GM18507 (cell line): ENCODE data around the gene ENPP1.
"Not testable (repeated sequence)": the region's sequence is repeated elsewhere in the genome, so short reads cannot be mapped to it uniquely, and the experiment has no call there.

ENCODE experiments used
- DNase-seq: peaks from one replicate; pipeline ENCODE4 v3.0.0; 2011; ENCODE audit warnings: low read depth; ENCODE audit not compliant: insufficient read length; ENCODE audit errors: extremely low spot score
- FAIRE-seq: peaks from 2 replicates; lab custom pipeline; 2011; peaks lifted over from hg19 to GRCh38; lab: Jason Lieb, UNC

Gene ENPP1

DNA sequence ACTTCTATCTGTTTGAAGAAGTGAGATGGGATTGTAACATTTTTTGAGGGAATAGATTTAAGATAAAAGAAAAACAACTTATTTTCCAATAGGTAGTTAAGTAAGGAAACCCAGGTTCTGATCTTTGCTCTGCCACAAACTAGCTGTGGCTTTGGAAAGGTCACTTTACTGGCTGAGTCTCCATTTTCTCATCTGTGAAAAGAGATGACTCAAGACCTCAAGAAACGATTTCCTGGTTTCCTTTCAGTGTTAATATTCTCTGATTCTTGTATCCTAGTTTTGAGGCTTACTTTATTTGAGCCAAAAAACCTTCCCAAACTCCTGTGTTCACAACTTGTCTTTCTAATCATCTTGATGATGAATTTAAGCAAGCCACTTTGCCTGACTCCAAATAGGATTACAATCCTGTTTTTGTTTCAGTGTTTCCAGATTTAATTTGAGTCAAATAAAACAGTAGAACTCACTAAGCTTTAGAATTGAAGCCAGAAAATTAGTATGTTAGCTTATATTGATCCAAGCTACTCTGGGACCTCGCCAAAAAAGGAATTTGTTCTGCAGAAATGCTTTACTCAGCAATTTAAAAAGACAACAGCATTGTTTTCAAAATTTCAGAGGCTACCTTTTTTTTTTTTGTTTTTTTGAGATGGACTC lies 51.1 kb downstream of the ENPP1 start:
- FAIRE-seq: no peak
- no peak for DNase-seq

DNA sequence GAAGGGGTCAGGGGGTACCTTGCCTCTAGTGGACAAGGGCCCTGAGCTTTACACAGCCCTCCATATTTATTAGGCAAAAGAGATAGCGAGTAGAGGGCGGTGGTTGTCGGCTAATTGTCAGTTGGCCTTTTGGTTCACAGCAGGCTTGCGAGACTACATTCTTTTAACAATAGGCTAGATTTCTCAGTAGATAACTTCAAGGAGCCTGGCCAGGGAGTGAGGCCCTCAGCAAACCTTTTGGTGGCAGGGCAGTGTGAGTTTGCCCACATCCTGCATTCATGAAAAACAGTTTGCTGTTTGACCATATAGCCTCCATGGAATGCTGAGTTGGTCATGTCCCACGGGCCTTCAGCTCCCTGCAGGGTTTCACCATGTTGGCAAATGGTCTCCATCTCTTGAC lies 51.8 kb downstream of the ENPP1 start:
- FAIRE-seq, DNase-seq: not testable (repeated sequence)

DNA sequence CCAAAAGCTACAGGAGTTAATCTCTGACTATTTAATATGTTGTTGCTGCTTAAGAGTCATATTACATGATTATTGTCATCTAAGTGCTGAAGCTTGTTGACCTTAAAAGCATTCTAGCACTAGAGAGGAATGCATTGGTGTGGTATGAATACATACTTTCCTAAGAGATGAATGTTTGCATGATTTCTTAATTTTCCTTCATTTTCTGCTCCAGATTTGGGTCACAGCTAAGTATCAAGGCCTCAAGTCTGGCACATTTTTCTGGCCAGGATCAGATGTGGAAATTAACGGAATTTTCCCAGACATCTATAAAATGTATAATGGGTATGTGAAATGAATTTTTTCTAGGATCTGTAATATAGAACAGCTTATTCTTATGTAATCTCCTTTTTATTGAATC lies 53.6 kb downstream of the ENPP1 start:
- FAIRE-seq: no peak
- no peak for DNase-seq

DNA sequence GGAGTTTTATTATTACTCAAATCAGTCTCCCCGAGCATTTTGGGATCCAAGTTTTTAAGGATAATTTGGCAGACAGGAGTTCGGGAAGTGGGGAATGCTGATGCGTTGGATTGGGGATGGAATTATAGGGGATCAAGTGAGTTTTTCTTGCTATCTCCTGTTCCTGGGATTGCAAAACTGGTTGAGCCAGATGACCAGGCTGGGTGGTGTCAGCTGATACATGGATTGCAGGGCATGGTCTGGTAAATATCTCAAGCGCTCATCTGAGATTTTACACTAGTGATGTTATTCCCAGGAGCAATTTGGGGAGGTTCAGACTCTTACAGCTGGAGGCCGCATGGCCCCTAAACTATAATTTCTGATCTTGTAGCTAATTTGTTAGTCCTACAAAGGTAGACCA lies 54.7 kb downstream of the ENPP1 start:
- DNase-seq: no peak
- no peak for FAIRE-seq

DNA sequence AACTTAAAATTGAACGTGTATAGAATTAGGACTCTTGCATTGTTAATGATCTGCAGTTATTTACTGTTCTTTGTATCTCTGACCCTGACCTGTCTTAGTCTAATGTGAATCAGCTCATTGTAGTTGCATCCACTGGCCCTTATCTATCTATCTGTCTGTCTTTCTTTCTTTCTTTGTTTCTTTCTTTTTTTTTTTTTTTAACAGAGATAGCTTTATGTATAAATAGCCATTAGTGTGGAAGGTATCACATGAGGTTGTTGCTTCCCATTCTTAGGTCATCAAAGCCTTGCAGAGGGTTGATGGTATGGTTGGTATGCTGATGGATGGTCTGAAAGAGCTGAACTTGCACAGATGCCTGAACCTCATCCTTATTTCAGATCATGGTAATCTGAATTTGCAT lies 59.9 kb downstream of the ENPP1 start:
- no peak for DNase-seq
- no peak for FAIRE-seq

DNA sequence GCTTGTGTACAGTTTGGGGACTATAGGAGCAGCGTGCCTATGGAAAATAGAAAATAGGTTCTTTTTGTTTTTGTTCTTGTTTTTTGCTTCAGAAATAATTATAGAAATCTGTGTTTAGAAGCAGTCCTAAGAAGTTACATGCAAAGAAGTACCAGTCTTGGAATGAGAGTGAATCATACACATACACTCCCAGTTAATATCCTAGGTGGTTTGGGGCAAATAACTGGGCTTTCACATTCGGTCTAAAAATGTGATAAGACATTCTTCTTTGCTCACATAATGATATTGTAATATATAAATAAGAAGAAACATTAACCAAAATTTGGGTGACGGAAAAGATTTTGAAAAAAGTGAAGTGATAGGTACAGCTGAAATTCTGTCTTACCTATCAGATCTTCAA lies 61.0 kb downstream of the ENPP1 start:
- no peak for FAIRE-seq

DNA sequence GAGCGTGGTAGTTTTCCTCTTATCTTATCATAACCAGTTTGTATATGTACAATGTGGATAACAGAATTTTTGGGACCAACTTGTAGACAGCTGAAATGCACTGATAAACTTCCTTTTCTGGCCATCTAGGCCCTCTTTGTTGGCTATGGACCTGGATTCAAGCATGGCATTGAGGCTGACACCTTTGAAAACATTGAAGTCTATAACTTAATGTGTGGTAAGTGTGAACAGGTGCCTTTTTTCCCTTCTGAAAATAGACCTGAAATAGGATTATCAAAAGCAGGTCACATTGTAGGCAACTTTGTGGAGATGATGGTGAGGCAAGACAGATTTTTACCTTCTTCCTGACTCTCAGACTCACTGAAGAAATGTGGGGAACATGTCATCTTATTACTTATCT lies 67.8 kb downstream of the ENPP1 start:
- FAIRE-seq (no peak), DNase-seq (no peak)

More for the DNA sequence above, 61.0 kb downstream of the ENPP1 start:
- no peak for DNase-seq

DNA sequence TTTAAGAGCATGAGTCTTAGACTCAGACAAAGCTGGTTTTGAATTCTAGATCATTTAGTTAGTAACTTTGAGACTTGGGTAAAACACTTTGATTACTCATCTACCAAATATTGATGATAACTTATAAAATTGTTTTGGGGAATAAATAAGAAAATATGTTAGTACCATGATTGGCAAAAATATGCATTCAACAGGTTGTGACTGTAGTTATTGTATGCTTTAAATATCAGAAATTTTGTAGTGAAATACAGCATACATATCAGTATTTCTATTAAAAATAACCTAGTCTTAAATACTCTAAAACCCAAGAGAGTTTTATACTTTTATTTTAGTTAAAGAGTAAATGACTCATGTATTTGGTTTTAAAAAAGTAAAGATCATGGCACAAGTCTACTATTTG lies 68.7 kb downstream of the ENPP1 start:
- no peak for FAIRE-seq
- DNase-seq: no peak

DNA sequence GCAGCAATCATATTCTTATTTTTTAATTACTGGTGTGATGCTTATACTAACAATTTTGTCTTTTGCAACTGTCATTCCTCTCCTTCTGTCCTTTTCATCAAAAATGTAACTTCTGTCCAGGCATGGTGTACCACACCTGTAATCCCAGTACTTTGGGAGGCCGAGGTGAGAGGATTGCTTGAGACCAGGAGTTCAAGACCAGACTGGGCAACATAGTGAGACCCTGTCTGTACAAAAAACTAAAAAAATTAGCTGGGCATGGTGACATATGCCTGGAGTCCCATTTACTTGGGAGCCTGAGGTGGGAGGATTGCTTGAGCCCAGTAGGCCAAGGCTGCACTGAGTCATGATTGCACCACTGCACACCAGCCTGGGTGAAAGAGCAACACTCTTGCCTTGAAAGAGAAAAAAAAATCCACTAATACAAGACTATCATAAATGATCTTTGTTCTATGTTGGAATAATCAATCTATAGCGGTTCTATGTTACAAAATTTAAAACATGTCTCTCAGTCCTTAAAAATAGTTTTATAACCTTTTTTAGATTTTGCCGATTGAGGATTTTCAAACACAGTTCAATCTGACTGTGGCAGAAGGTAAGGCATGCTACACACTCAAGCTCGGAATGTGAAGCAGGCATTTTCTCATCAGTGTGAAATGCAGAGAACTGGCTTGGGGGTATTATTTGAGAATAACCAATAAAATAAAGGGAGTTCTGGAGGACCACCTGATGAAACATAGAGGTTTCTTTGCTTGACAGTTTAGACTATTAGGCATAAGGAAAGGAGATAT lies 70.4 kb downstream of the ENPP1 start:
- FAIRE-seq (no peak), DNase-seq (no peak)

DNA sequence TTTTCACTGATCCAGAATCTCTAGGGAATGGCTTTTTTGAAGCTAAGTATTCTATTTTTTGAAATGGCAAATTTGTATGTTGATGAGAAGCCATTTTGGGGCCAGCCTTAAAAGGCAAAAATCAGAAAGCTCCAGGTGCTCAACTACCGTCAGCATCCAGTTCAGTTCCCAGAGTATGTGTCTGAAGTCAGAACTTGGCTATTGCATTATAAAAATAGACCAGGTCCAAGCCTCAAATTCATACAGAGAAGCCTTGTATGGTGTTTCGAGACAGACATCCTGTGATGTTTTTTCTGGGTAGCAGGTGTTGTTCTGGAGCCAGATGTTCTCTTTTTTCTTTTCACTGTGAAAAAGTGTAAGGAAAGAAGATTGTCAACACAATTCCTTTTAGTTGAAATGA lies 75.2 kb downstream of the ENPP1 start:
- DNase-seq (no peak), FAIRE-seq (no peak)

DNA sequence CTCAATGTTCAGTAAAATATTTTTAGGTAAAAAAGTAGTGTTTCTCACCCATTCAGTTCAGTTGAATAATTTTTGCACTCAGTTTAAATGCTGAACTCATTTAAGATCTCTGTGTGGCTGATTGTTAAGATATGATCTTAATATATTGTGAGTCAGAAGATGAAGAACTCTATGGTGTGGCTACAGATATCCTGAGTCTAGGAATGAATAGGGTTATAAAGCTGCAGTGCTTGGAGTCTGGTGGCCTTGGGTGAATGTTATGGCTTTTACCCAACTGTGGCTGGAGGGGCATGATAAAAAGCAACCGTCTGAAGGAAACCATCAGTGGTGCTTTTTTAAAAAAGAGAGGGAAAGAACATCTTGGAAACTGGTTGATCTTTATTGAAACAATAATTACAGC lies 77.4 kb downstream of the ENPP1 start:
- DNase-seq: no peak
- no peak for FAIRE-seq

DNA sequence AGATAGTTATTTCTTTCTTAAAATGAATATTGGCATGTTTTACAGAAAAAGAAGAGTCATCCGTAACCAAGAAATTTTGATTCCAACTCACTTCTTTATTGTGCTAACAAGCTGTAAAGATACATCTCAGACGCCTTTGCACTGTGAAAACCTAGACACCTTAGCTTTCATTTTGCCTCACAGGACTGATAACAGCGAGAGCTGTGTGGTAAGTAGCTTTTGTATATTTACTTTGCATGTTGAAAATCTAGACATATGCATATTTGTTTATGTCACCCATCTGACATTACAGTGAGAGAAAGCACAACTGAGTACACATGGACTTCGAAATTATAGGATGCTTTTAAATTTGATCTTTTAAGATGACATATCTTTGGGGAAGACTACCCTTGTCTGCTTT lies 78.7 kb downstream of the ENPP1 start:
- DNase-seq: no peak
- no peak for FAIRE-seq

DNA sequence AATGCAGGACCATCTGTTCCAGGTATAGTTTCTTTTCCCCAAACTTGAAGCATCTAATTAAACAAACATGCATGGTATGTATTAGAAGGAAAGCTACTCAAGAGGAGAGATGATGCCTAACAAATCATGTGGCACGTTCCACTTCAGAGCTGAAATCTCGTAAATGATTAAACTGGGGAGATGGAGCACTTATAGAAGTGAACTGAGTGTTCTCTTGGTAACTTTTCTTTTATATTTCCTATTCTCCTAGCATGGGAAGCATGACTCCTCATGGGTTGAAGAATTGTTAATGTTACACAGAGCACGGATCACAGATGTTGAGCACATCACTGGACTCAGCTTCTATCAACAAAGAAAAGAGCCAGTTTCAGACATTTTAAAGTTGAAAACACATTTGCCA lies 82.3 kb downstream of the ENPP1 start:
- DNase-seq (no peak), FAIRE-seq (no peak)

DNA sequence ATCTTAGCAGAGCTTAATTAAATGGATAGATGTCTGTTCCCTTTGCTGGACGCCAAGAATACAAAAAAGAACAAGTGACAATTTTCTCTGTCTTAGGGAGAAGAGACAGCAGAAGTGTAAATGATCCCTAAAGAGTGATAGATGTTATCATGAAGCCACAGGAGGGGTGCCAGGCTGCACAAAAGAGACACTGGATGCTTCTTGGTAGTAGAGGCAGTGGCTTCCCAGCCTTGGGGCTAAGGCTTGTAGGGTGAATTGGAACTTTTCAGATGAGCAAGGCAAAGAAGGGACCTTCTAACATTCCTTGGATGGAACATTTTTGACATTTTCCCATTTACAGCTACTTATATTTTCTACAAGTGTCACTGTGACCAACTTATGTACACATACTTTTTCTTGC lies 85.4 kb downstream of the ENPP1 start:
- no peak for FAIRE-seq
- DNase-seq: no peak

DNA sequence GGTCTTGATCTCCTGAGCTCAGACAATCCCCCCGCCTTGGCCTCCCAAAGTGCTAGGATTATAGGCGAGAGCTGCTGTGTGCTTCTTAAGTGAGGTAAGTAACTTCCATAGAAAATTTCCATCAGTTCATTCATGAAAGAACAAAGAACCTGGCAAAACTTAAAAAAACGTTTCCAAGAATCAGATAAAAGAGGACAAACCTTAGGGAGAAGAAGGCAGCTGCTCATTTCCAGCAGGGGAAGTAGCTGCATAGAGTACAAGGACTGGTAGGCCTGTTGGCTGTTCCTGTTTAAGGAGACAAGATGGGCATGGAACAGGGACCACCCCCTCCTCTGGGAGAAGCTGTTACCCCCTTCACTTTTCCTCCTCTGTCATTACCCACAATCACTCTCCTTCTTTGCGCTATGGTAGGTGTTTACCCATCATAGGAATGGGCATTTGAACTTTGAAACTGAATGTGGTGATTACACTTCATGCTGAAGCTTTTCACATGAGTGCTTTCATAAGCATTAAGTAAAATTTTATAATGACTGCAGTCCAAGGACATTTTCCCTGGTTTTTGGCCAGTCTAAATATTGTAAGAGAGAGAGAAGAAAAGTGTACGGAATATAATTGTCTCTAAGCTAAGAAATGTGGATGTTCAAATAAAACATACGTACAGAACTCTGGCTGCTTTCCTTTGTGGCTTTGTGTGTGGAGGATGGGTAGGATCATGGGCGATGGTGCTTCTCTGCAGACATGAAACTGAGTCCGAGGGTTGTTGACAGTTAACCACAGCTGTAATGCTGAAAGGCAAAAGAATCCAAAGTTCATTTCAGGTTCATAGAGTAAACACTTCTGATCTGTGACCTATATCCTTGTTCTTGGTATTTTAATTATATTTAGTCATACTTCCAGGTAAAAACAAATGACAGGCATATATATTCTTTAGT lies 86.9 kb downstream of the ENPP1 start:
- no peak for FAIRE-seq
- no peak for DNase-seq

DNA sequence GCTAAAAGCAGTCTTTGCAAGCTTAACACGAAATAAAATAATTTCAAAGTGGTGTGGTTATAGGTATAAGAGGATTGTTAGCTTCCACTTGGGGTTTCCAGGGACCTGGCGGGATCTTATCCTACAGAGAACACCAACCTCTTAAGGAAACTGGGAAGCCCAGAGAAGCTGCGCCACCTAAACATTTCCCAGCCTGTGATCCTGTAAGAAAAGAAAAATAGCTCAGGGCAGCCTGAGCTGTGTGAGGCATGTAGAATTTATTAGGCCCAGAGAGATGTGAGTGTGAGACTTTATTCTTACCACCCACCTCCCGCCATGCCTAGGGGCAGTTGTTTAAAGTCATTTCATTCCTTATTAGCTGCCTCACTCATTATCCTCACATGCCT lies 89.2 kb downstream of the ENPP1 start:
- no peak for DNase-seq
- FAIRE-seq: no peak

DNA sequence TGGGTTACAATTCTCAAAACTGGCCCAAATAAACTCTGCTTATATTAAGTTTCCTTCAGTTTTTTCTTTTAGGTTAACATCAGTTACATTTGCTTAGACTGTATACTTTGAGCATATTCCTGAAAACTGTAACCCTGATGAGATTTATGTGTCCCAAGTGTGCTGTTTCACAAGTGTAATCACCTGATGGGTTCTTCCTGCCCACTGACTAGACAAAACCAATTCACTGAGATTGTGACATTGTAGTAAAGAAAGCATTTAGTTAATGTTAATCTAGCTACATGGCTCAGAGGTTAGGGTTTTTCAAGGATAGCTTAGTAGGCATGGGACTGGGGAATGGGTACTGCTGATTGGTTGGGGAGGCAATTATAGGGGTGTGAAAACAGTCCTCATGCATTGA lies 89.8 kb downstream of the ENPP1 start:
- DNase-seq (no peak), FAIRE-seq (no peak)

DNA sequence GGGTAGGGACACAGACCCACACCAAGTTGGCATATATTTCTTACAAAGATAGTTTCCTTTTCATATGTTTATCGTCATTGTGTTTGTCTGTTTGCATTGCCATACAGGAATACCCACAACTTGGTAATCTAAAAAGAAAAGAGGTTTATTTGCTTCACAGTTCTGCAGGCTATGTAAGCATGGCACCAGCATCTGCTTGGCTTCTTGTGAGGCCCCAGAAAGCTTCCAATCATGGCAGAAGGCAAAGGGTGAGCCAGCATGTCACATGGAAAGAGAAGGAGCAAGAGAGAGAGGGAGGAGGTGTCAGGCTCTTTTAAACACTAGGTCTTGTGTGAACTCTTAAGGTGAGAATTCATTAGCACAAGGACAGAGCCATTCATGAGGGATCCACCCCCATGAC lies 90.9 kb downstream of the ENPP1 start:
- no peak for FAIRE-seq
- DNase-seq: no peak

DNA sequence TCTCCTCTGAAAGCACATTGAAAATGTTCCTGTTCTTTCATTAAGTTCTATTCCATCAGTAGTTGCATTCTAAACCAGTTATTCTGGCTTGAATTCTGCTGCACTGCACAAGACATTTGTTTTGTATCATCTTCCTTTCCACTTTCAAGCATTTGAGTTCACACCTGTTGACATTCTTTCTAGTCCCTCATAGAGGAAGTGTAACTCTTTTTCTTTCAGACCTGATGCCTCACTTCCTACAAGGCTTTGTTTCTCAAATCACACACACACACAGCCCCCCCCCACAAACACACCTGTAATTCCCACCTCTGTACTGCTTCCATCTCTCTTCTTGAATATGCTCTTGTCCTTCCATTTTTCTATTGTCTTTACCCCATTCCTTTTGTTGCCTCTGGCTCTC lies 92.4 kb downstream of the ENPP1 start:
- no peak for DNase-seq
- no peak for FAIRE-seq

DNA sequence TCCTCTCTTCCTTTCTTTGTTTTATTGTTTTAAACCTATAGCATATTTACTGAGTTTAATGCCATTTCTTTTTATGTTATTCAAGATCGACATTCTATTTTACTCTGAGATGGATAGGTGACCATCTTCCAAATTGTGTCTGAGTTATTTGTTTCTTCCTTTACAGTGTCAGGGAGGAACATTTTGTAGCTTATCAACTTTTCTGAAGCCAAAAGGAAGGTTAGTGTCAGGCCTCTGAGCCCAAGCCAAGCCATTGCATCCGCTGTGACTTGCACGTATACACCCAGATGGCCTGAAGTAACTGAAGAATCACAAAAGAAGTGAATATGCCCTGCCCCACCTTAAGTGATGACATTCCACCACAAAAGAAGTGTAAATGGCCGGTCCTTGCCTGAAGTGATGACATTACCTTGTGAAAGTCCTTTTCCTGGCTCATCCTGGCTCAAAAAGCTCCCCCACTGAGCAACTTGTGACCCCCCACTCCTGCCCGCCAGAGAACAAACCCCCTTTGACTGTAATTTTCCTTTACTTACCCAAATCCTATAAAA lies 93.6 kb downstream of the ENPP1 start:
- not testable (repeated sequence) for DNase-seq, FAIRE-seq
